ENCODE results near the gene TAC4. TPM values are rescaled to one million over a fixed set of nuclear protein-coding genes. Genes with fewer than 3 reads are reported as not detected.

Gene TAC4
- total RNA-seq, 4 donors from 2014 or later, result not detected

GRCh38 chr17:49819651-49820050, 28.2 kb downstream of the TAC4 start:
- H3K36me3 ChIP-seq, result peaks cover 0 to 62% (median 4%) of the 10 kb centered on the region in 3 donors
- WGBS, 2 donors, result 95% methylated on average over 2 of the region's 2 CpGs
- no peaks in the 10 kb centered on the region for H3K27me3 ChIP-seq
- H3K27ac ChIP-seq, result no peak overlapping the region
- peaks cover 0 to 44% (median 14%) of the 10 kb centered on the region in 4 donors for H3K4me1 ChIP-seq
- H3K9me3 ChIP-seq, result no peaks in the 10 kb centered on the region
- no peak overlapping the region for H3K4me3 ChIP-seq
- no peak for DNase-seq (ENCODE audit: low spot score in 2 of 2)
- TF ChIP-seq EP300 (IDR thresholded peaks at IDR 0.05) (no peak), POLR2A (IDR thresholded peaks at IDR 0.05) (no peak), CTCF (IDR thresholded peaks at IDR 0.05) (no peak)

GRCh38 chr17:49819138-49819537, 28.7 kb downstream of the TAC4 start:
- 85% methylated on average over 5 of the region's 5 CpGs for WGBS, 2 donors
- peaks cover 0 to 58% (median 4%) of the 10 kb centered on the region in 3 donors for H3K36me3 ChIP-seq
- DNase-seq (ENCODE audit: low spot score in 2 of 2), result no peak
- TF ChIP-seq CTCF (IDR thresholded peaks at IDR 0.05) (no peak), EP300 (IDR thresholded peaks at IDR 0.05) (no peak), POLR2A (IDR thresholded peaks at IDR 0.05) (no peak)
- H3K27ac ChIP-seq, result no peak overlapping the region
- no peaks in the 10 kb centered on the region for H3K9me3 ChIP-seq
- no peaks in the 10 kb centered on the region for H3K27me3 ChIP-seq
- peaks cover 0 to 50% (median 19%) of the 10 kb centered on the region in 4 donors for H3K4me1 ChIP-seq
- no peak overlapping the region for H3K4me3 ChIP-seq

- H3K4me1 ChIP-seq, result peaks cover 0 to 57% (median 20%) of the 10 kb centered on the region in 4 donors
These were observed 29.9 kb downstream of the TAC4 start for GRCh38 chr17:49817993-49818392.

GRCh38 chr17:49815761-49816281, 32.0 kb downstream of the TAC4 start:
- Histone ChIP-seq H3K27me3 (no peaks in the 10 kb centered on the region), H3K4me3 (no peak overlapping the region), H3K27ac (peak overlapping the region in 2 of 4 donors; percentile 61 to 78), H3K9me3 (no peaks in the 10 kb centered on the region), H3K36me3 (peaks cover 0 to 53% (median 0%) of the 10 kb centered on the region in 3 donors), H3K4me1 (peaks cover 0 to 46% (median 20%) of the 10 kb centered on the region in 4 donors)
- DNase-seq (ENCODE audit: low spot score in 2 of 2), result no peak
- WGBS, 2 donors, result 33 to 41% methylated on average over 9 of the region's 9 CpGs
- TF ChIP-seq POLR2A (IDR thresholded peaks at IDR 0.05) (no peak), EP300 (IDR thresholded peaks at IDR 0.05) (no peak), CTCF (IDR thresholded peaks at IDR 0.05) (no peak)

More at GRCh38 chr17:49817993-49818392, 29.9 kb downstream of the TAC4 start:
- no peak for DNase-seq (ENCODE audit: low spot score in 2 of 2)
- 89 to 93% methylated on average over 4 of the region's 4 CpGs for WGBS, 2 donors
- TF ChIP-seq CTCF (IDR thresholded peaks at IDR 0.05), result no peak
- no peak for TF ChIP-seq EP300 (IDR thresholded peaks at IDR 0.05)
- no peak for TF ChIP-seq POLR2A (IDR thresholded peaks at IDR 0.05)
- H3K4me3 ChIP-seq, result no peak overlapping the region
- peaks cover 0 to 51% (median 4%) of the 10 kb centered on the region in 3 donors for H3K36me3 ChIP-seq
- H3K27me3 ChIP-seq, result no peaks in the 10 kb centered on the region
- peak overlapping the region in 1 of 4 donors; percentile 78 for H3K27ac ChIP-seq
- no peaks in the 10 kb centered on the region for H3K9me3 ChIP-seq

- H3K36me3 ChIP-seq, result peaks cover 0 to 62% (median 0%) of the 10 kb centered on the region in 3 donors
- H3K27me3 ChIP-seq, result no peaks in the 10 kb centered on the region
- H3K27ac ChIP-seq, result peak overlapping the region in 2 of 4 donors; percentile 61 to 78
- H3K9me3 ChIP-seq, result no peaks in the 10 kb centered on the region
- H3K4me1 ChIP-seq, result peaks cover 0 to 46% (median 20%) of the 10 kb centered on the region in 4 donors
- no peak overlapping the region for H3K4me3 ChIP-seq
- WGBS, 2 donors, result 36 to 44% methylated on average over 4 of the region's 4 CpGs
- TF ChIP-seq EP300 (IDR thresholded peaks at IDR 0.05), result no peak
- TF ChIP-seq POLR2A (IDR thresholded peaks at IDR 0.05), result no peak
- no peak for TF ChIP-seq CTCF (IDR thresholded peaks at IDR 0.05)
- no peak for DNase-seq (ENCODE audit: low spot score in 2 of 2)
These were observed 32.9 kb downstream of the TAC4 start for GRCh38 chr17:49814781-49815529.

Measured in tibial nerve (tissue), 4 donors.